ENCODE results near the gene TMEM141.
"Not testable (repeated sequence)": the region's sequence is repeated elsewhere in the genome, so short reads cannot be mapped to it uniquely, and the experiment has no call there.

DNA sequence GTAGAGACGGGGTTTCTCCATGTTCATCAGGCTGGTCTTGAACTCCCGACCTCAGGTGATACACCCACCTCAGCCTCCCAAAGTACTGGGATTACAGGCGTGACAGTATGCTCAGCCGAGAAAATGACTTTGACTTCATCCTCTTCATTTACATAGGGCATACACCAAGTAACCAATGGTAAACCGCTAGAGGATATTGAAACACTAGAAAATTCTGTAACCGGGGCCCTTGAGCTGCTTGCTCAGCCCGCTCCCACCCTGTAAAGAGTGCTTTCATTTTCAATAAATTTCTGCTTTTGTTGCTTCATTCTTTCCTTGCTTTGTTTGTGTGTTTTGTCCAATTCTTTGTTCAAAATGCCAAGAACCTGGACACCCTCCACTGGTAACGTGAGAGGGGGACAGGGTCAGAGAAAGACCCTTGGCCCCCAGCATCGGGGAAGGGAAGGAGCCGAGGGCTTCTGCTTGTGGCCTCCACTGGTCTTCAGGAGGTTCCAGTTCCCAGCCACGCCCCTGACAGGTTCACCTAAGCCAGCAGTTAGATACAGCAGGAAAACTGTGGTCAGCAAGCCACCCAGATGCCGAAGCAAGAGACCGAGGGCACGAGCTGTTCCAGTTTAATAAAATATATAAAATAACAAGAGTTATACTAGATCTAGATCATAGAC, 25.3 kb upstream of the TMEM141 start:
- TF ChIP-seq, protein P1, sequence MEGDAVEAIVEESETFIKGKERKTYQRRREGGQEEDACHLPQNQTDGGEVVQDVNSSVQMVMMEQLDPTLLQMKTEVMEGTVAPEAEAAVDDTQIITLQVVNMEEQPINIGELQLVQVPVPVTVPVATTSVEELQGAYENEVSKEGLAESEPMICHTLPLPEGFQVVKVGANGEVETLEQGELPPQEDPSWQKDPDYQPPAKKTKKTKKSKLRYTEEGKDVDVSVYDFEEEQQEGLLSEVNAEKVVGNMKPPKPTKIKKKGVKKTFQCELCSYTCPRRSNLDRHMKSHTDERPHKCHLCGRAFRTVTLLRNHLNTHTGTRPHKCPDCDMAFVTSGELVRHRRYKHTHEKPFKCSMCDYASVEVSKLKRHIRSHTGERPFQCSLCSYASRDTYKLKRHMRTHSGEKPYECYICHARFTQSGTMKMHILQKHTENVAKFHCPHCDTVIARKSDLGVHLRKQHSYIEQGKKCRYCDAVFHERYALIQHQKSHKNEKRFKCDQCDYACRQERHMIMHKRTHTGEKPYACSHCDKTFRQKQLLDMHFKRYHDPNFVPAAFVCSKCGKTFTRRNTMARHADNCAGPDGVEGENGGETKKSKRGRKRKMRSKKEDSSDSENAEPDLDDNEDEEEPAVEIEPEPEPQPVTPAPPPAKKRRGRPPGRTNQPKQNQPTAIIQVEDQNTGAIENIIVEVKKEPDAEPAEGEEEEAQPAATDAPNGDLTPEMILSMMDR (IDR thresholded peaks at IDR 0.05; ENCODE audit: poor library complexity, severe bottlenecking) = not testable (repeated sequence)
- TF ChIP-seq, protein P2, sequence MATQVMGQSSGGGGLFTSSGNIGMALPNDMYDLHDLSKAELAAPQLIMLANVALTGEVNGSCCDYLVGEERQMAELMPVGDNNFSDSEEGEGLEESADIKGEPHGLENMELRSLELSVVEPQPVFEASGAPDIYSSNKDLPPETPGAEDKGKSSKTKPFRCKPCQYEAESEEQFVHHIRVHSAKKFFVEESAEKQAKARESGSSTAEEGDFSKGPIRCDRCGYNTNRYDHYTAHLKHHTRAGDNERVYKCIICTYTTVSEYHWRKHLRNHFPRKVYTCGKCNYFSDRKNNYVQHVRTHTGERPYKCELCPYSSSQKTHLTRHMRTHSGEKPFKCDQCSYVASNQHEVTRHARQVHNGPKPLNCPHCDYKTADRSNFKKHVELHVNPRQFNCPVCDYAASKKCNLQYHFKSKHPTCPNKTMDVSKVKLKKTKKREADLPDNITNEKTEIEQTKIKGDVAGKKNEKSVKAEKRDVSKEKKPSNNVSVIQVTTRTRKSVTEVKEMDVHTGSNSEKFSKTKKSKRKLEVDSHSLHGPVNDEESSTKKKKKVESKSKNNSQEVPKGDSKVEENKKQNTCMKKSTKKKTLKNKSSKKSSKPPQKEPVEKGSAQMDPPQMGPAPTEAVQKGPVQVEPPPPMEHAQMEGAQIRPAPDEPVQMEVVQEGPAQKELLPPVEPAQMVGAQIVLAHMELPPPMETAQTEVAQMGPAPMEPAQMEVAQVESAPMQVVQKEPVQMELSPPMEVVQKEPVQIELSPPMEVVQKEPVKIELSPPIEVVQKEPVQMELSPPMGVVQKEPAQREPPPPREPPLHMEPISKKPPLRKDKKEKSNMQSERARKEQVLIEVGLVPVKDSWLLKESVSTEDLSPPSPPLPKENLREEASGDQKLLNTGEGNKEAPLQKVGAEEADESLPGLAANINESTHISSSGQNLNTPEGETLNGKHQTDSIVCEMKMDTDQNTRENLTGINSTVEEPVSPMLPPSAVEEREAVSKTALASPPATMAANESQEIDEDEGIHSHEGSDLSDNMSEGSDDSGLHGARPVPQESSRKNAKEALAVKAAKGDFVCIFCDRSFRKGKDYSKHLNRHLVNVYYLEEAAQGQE (IDR thresholded peaks at IDR 0.05; ENCODE audit: borderline replicate concordance) = not testable (repeated sequence)
